Uterus (tissue), 4 donors: Measurements from ENCODE around the gene DUOX2. TPM values are rescaled to one million over a fixed set of nuclear protein-coding genes. Genes with fewer than 3 reads are reported as not detected.

ENCODE experiments used
- DNase-seq, 2 donors: peaks; one replicate each; pipeline ENCODE4 v3.0.0-alpha.2; 2019 to 2020
- H3K27ac ChIP-seq, 2 donors: fragments of 200-600 bp; sonication (generic); 1 replicate in 1 of 2; 2 replicates in 1 of 2; pipeline ENCODE4 v1.5.1; 2016 to 2018
- H3K27me3 ChIP-seq, 2 donors: fragments of 200-600 bp; sonication (generic); one replicate each; pipeline ENCODE4 v1.5.1; 2018 to 2019; ENCODE audit warnings: control low read depth in 1 of 2
- H3K36me3 ChIP-seq, 2 donors: fragments of 200-600 bp; sonication (generic); one replicate each; pipeline ENCODE4 v1.5.1; 2019; ENCODE audit warnings: control low read depth in 1 of 2
- H3K4me1 ChIP-seq, 2 donors: fragments of 200-600 bp; sonication (generic); one replicate each; pipeline ENCODE4 v1.5.1; 2018 to 2019; ENCODE audit warnings: control low read depth in 1 of 2
- H3K4me3 ChIP-seq, 2 donors: fragments of 200-600 bp; sonication (generic); 1 replicate in 1 of 2; 2 replicates in 1 of 2; pipeline ENCODE4 v1.5.1; 2018 to 2019; ENCODE audit warnings: mild to moderate bottlenecking in 1 of 2
- H3K9me3 ChIP-seq, 2 donors: fragments of 200-600 bp; sonication (generic); one replicate each; pipeline ENCODE4 v1.5.1; 2019; ENCODE audit warnings: control low read depth in 1 of 2
- CTCF ChIP-seq, 4 experiments: fragments of 200-600 bp in 2 of 4; fragments of 450-650 bp in 2 of 4; sonication (generic) in 2 of 4; IDR thresholded peaks; one replicate each; pipeline ENCODE4 v1.5.1; 2016 to 2019; ENCODE audit warnings: antibody characterized with exemption in 4 of 4, mild to moderate bottlenecking in 2 of 4, moderate library complexity in 1 of 4
- POLR2A ChIP-seq, 2 donors: fragments of 450-650 bp; IDR thresholded peaks; one replicate each; pipeline ENCODE4 v1.6.1; 2016; ENCODE audit warnings: antibody characterized with exemption in 2 of 2, mild to moderate bottlenecking in 1 of 2, moderate library complexity in 1 of 2
- intact Hi-C: fragments of 100-400 bp; cut with DNase I; formaldehyde crosslinking; loops from one replicate; pipeline ENCODE4 v1.15.1; 2023; ENCODE audit warnings: low total_unique reads
- total RNA-seq, 4 donors: library from RNA; depleted of rRNA in 3 of 4; stranded (reverse); fragments of >200 nt in 3 of 4; gene quantifications; one replicate each; pipeline versions ENCODE4 v1.1.0 to v1.2.4, GENCODE V29; 2014 to 2023
- donor health status: DM: yes; HTN: yes; CAD: no.

Gene DUOX2
- total RNA-seq, 4 donors from 2014 or later, result under 0.01 to 0.70 (median under 0.01) TPM; not detected in 1

GRCh38 chr15:45099549-45100165 lies 14.3 kb downstream of the DUOX2 start:
- TF ChIP-seq POLR2A (IDR thresholded peaks at IDR 0.05), result no peak
- no peak for TF ChIP-seq CTCF (IDR thresholded peaks at IDR 0.05)
- intact Hi-C loops, result no loop called here
- DNase-seq, result no peak

DNA sequence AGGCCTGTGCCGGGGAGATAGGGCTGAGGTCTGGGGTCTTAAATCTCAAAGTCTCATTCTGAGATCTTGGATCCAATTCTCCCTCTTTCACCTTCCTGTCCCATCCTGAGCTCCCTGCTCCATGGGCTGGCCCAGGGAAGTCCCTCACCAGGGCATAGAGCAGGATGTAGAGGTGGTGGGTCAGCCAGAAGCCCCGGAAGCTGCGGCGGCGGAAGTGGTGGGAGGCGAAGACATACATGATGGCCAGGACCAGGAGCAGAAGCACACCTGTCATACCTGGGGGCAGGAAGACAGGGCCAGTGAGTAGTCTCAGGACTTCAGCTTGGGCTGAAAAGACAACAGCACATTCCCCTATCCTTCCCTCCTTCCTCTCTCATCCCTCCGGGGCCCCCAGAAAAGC lies 16.5 kb downstream of the DUOX2 start:
- no peak overlapping the region for H3K4me3 ChIP-seq
- no peaks in the 10 kb centered on the region for H3K36me3 ChIP-seq
- no peak for DNase-seq
- no peaks in the 10 kb centered on the region for H3K9me3 ChIP-seq
- no peaks in the 10 kb centered on the region for H3K4me1 ChIP-seq
- H3K27ac ChIP-seq, result no peak overlapping the region
- no peaks in the 10 kb centered on the region for H3K27me3 ChIP-seq
- no peak for TF ChIP-seq POLR2A (IDR thresholded peaks at IDR 0.05)
- no peak for TF ChIP-seq CTCF (IDR thresholded peaks at IDR 0.05)
- intact Hi-C loops, result no loop called here

More at GRCh38 chr15:45099549-45100165, 14.3 kb downstream of the DUOX2 start:
- Histone ChIP-seq H3K4me1 (no peaks in the 10 kb centered on the region), H3K27ac (no peak overlapping the region), H3K27me3 (no peaks in the 10 kb centered on the region), H3K9me3 (no peaks in the 10 kb centered on the region), H3K4me3 (no peak overlapping the region), H3K36me3 (no peaks in the 10 kb centered on the region)

GRCh38 chr15:45095661-45096060 lies 18.3 kb downstream of the DUOX2 start:
- Histone ChIP-seq H3K4me1 (no peaks in the 10 kb centered on the region), H3K9me3 (no peaks in the 10 kb centered on the region), H3K4me3 (no peak overlapping the region), H3K36me3 (no peaks in the 10 kb centered on the region), H3K27ac (no peak overlapping the region), H3K27me3 (no peaks in the 10 kb centered on the region)
- no peak for DNase-seq
- TF ChIP-seq CTCF (IDR thresholded peaks at IDR 0.05), result no peak
- TF ChIP-seq POLR2A (IDR thresholded peaks at IDR 0.05), result no peak
- intact Hi-C loops, result no loop called here

DNA sequence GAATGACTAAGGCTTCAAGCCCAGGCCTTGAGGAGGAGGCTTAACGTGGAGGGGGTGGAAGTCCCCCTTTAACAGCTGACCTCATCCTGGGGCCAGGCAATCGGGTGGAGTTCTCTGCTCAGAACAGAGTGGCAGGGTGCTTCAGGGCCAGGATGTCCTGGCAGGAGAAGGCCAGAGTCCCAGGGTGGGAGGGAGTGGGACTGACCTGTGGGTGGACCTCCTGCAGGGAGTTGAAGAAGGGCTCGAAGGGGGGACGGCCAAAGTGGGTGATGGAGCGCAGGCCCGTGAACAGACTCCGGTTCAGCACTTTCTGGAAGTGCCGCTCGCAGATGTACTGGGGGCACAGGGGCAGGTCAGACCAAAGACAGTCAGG lies 19.6 kb downstream of the DUOX2 start:
- H3K4me3 ChIP-seq, result no peak overlapping the region
- TF ChIP-seq POLR2A (IDR thresholded peaks at IDR 0.05) (no peak), CTCF (IDR thresholded peaks at IDR 0.05) (no peak)
- no peak for DNase-seq
- no peaks in the 10 kb centered on the region for H3K27me3 ChIP-seq
- no peaks in the 10 kb centered on the region for H3K36me3 ChIP-seq
- H3K4me1 ChIP-seq, result no peaks in the 10 kb centered on the region
- intact Hi-C loops, result no loop called here
- H3K27ac ChIP-seq, result no peak overlapping the region
- no peaks in the 10 kb centered on the region for H3K9me3 ChIP-seq

GRCh38 chr15:45093622-45094357 lies 20.2 kb downstream of the DUOX2 start:
- Histone ChIP-seq H3K4me1 (no peaks in the 10 kb centered on the region), H3K27ac (no peak overlapping the region), H3K9me3 (no peaks in the 10 kb centered on the region), H3K4me3 (no peak overlapping the region), H3K36me3 (no peaks in the 10 kb centered on the region), H3K27me3 (no peaks in the 10 kb centered on the region)
- intact Hi-C loops, result no loop called here
- no peak for DNase-seq
- no peak for TF ChIP-seq POLR2A (IDR thresholded peaks at IDR 0.05)
- TF ChIP-seq CTCF (IDR thresholded peaks at IDR 0.05), result no peak
